GM12801 (cell line): ENCODE data around the gene GNG4.

ENCODE experiments used
- TF ChIP-seq, protein P1 (sequence below): IDR thresholded peaks from one replicate; pipeline ENCODE4 v1.5.1; 2011; ENCODE audit warnings: control low read depth; ENCODE audit not compliant: insufficient read length; ENCODE audit errors: extremely low read depth

GNG4 gene

GRCh38 chr1:235504494-235505222 is 144.9 kb downstream of the GNG4 start:
- TF ChIP-seq, protein P1, sequence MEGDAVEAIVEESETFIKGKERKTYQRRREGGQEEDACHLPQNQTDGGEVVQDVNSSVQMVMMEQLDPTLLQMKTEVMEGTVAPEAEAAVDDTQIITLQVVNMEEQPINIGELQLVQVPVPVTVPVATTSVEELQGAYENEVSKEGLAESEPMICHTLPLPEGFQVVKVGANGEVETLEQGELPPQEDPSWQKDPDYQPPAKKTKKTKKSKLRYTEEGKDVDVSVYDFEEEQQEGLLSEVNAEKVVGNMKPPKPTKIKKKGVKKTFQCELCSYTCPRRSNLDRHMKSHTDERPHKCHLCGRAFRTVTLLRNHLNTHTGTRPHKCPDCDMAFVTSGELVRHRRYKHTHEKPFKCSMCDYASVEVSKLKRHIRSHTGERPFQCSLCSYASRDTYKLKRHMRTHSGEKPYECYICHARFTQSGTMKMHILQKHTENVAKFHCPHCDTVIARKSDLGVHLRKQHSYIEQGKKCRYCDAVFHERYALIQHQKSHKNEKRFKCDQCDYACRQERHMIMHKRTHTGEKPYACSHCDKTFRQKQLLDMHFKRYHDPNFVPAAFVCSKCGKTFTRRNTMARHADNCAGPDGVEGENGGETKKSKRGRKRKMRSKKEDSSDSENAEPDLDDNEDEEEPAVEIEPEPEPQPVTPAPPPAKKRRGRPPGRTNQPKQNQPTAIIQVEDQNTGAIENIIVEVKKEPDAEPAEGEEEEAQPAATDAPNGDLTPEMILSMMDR: no peak

DNA sequence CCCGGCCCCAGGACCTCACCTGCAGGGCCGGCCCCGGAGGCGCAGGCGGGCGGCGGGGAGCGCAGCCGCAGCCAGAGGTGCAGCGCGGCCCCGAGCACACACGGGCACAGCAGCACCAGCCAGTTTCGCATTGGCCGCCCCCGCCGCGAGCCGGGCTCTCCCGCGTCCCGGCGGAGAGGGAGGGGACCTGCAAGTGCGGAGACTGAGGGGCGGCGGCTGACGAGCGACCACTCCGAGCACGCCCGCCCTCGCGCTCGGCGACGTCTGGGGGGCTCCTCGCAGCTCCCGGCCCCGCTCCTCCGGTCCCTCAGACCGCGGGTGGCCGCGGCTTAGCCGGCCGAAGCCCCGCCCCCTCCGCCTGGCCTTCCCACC is 145.5 kb downstream of the GNG4 start, which contains the start of gene B3GALNT2:
B3GALNT2 (minus strand) TSS at position 331 of the 372 bp plus-strand sequence; CDS start at position 131, 200 bp downstream.
- TF ChIP-seq, protein P1: no peak

- TF ChIP-seq, protein P1: no peak
Measured at GRCh38 chr1:235503403-235504121, 146.0 kb downstream of the GNG4 start.

- TF ChIP-seq, protein P1: no peak
Measured at GRCh38 chr1:235502601-235503402, 146.8 kb downstream of the GNG4 start.

DNA sequence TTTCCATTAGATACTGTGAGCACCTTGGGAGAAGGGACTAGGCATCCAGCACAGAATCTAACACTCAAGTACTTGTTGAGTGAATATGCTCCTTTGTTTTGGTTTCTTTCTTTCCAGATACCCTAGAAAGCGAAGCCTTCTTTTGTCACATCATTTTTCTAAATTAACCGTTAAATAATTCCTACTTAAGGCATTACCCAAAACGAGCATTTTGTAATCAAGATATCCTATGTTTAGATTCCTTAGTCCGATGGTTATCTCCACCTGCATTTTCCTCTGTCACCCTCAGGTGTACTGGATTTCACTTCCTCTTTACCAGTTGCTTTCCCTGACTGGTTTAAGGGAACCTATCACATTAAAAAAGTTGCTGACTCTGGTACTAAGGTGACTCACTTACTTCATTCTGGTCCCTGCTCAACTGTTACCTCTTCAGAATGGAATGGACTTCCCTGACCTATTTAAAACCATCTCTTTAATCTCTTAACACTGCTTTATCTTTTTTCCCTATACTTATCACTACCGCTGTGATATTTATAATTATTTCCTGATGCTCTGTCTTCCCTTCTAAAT is 148.5 kb downstream of the GNG4 start:
- TF ChIP-seq, protein P1: no peak
